K562 (cell line): ENCODE data around the gene HRAS. TPM values are rescaled to one million over a fixed set of nuclear protein-coding genes. Genes with fewer than 3 reads are reported as not detected.

Experiments
- C11orf30 ChIP-seq: fragments of 450-650 bp; IDR thresholded peaks from 2 replicates; pipeline ENCODE4 v1.6.1; 2016; ENCODE audit warnings: low read depth, mild to moderate bottlenecking
- CCNT2 ChIP-seq: IDR thresholded peaks from 2 replicates; pipeline ENCODE4 v1.6.1; 2011; ENCODE audit warnings: borderline replicate concordance, low read depth, mild to moderate bottlenecking, moderate library complexity, mixed read lengths, low read length; ENCODE audit not compliant: insufficient read length; ENCODE audit errors: extremely low read depth
- ETS2 ChIP-seq: IDR thresholded peaks from 2 replicates; pipeline ENCODE4 v1.6.1; 2016; ENCODE audit warnings: borderline replicate concordance, missing genetic modification characterization, mild to moderate bottlenecking, moderate library complexity, missing compliant biosample characterization; ENCODE audit not compliant: poor library complexity, severe bottlenecking
- HCFC1 ChIP-seq: IDR thresholded peaks from 2 replicates; pipeline ENCODE4 v1.6.1; 2012; ENCODE audit warnings: low read depth, low read length, improper control_type of control experiment
- KDM2B ChIP-seq: fragments of 250-450 bp; sonication (Bioruptor Pico); IDR thresholded peaks from 2 replicates; pipeline ENCODE4 v1.8.0; 2021; ENCODE audit warnings: mild to moderate bottlenecking, moderate library complexity
- MBD2 ChIP-seq: sonication (generic); IDR thresholded peaks from 2 replicates; pipeline ENCODE4 v1.6.1; 2016; ENCODE audit warnings: low read depth, borderline replicate concordance
- MCM2 ChIP-seq: fragments of 450-650 bp; IDR thresholded peaks from 2 replicates; pipeline ENCODE4 v1.6.1; 2017; ENCODE audit warnings: low read depth, mild to moderate bottlenecking
- NCOR1 ChIP-seq: fragments of 450-650 bp; IDR thresholded peaks from 2 replicates; pipeline ENCODE4 v1.6.1; 2016; ENCODE audit warnings: mild to moderate bottlenecking, moderate library complexity
- NR3C1 ChIP-seq: sonication (generic); formaldehyde crosslinking; IDR thresholded peaks from 2 replicates; pipeline ENCODE4 v1.8.1; 2022; ENCODE audit warnings: missing genetic modification reagents
- POLR2A ChIP-seq: fragments of 450-650 bp; conservative IDR thresholded peaks from 2 replicates; pipeline ENCODE4 v1.6.1; 2016
- PYGO2 ChIP-seq: fragments of 450-650 bp; IDR thresholded peaks from 2 replicates; pipeline ENCODE4 v1.6.1; 2016; ENCODE audit warnings: mild to moderate bottlenecking, missing genetic modification characterization, moderate library complexity, missing compliant biosample characterization
- RERE ChIP-seq: sonication (generic); formaldehyde crosslinking; IDR thresholded peaks from 2 replicates; pipeline ENCODE4 v1.8.0; 2023; ENCODE audit warnings: missing genetic modification reagents, mild to moderate bottlenecking, borderline replicate concordance
- RFX5 ChIP-seq: IDR thresholded peaks from 2 replicates; pipeline ENCODE4 v1.6.1; 2011; ENCODE audit warnings: low read depth, mild to moderate bottlenecking, improper control_type of control experiment, low read length
- RHOXF2B ChIP-seq: fragments of 250-450 bp; sonication (Bioruptor Pico); conservative IDR thresholded peaks from 2 replicates; pipeline ENCODE4 v1.5.1; 2021
- SFPQ ChIP-seq: fragments of 200-400 bp; formaldehyde crosslinking; IDR thresholded peaks from 2 replicates; pipeline ENCODE4 v1.6.1; 2017; ENCODE audit warnings: mild to moderate bottlenecking, low read depth, low read length, moderate library complexity
- SIN3A ChIP-seq, 2 experiments: fragments of 150-350 bp in 1 of 2; IDR thresholded peaks; 2 replicates each; pipeline ENCODE4 v1.6.1; 2011 to 2016; ENCODE audit warnings: borderline replicate concordance in 2 of 2, low read depth in 2 of 2, low read length in 2 of 2, mild to moderate bottlenecking in 2 of 2, moderate library complexity in 2 of 2; ENCODE audit not compliant: control insufficient read depth in 1 of 2
- SRSF7 ChIP-seq: fragments of 200-400 bp; formaldehyde crosslinking; optimal IDR thresholded peaks from 2 replicates; pipeline ENCODE3; 2017; ENCODE audit warnings: mild to moderate bottlenecking, low read depth, low read length
- TAF1 ChIP-seq: IDR thresholded peaks from 2 replicates; pipeline ENCODE4 v1.6.1; 2011; ENCODE audit warnings: mild to moderate bottlenecking, low read length, moderate library complexity; ENCODE audit not compliant: insufficient read depth, control insufficient read depth, severe bottlenecking; ENCODE audit errors: extremely low read depth
- WHSC1 ChIP-seq: IDR thresholded peaks from one replicate; pipeline ENCODE4 v1.6.1; 2012; ENCODE audit warnings: low read length, control low read depth, inconsistent platforms
- ZNF212 ChIP-seq: fragments of 450-650 bp; formaldehyde crosslinking; IDR thresholded peaks from 2 replicates; pipeline ENCODE4 v1.4.0; 2020; ENCODE audit warnings: mild to moderate bottlenecking
- ZNF699 ChIP-seq: fragments of 250-450 bp; sonication (Bioruptor Pico); IDR thresholded peaks from 2 replicates; pipeline ENCODE4 v1.8.0; 2021; ENCODE audit warnings: mild to moderate bottlenecking, moderate library complexity; ENCODE audit not compliant: insufficient replicate concordance
- ZNF717 ChIP-seq: fragments of 250-450 bp; sonication (Bioruptor Pico); IDR thresholded peaks from 2 replicates; pipeline ENCODE4 v1.5.0; 2021
- polyA plus RNA-seq, 8 experiments: library from polyadenylated mRNA; depleted of rRNA in 4 of 8; stranded (reverse) in 5 of 8; unstranded in 3 of 8; fragments of >200 nt; fragmentation: Nextera tagmentation in 2 of 8; fragmentation: Illumina TruSeq in 1 of 8; extraction: Ambion mirVana in 2 of 8; extraction: Trizol in 1 of 8; gene quantifications; 2 replicates each; pipeline versions ENCODE4 v1.2.1 to v1.2.3, GENCODE V29; 2011 to 2014; ENCODE audit warnings: inconsistent platforms in 1 of 8, missing spikeins in 1 of 8
- total RNA-seq, 7 experiments: library from RNA; depleted of rRNA in 6 of 7; stranded (reverse); fragments of >200 nt in 6 of 7; fragmentation: Illumina TruSeq in 2 of 7; extraction: Trizol in 2 of 7; gene quantifications; 2 replicates each; pipeline versions ENCODE4 v1.2.1 to v1.2.3, GENCODE V29; 2011 to 2021; ENCODE audit warnings: low replicate concordance in 1 of 7

HRAS gene
- total and polyA plus RNA-seq, 9 of the 15 experiments (the other 6 are each of a cell fraction or from before 2014, with no cell fraction given) = 2.8 to 73.5 (median 29.6) TPM

DNA sequence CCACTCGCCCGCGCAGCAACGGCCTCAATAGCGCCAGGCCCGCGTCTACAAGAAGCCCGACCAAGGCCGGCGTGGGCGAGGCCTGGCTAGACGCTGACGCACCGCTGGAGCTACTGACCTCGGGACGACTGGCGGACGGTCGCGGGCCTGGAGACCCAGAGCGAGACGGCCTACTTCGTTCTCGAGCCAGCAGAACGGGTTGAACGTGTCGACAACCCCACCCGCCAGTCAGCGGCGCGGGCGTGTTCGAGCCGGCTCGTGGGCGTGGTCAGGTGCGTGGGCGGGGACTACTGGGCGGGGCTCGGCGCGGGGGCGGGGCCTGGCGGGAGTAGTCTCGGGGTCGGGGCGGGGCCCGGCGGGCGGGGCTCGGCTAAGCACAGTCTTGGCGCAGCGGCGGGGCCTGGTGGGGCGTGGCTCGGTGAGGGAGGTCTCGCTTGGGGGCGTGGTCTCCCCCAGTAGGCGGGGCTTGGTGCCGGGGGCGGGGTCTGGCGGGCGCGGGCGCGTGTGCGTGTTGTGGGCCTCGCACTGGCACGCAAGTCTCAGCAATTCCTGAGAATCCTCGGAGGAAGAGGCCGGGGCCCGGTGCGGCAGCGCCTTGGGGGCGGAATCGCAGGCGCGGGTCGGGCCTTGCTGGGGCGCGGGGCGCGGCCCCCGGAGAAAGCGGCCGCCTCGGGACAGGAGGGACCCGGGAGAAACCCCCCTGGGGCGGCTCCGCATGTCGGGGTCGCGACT, 28.2 kb downstream of the HRAS start, which contains the start of gene RNH1 (continued):
- TF ChIP-seq RERE (CRISPR knock-in tag) = no peak
- peak; percentile 37 to 56; a peak in 1 of 4 replicates for TF ChIP-seq SIN3A (IDR thresholded peaks at IDR 0.05; ENCODE audit: borderline replicate concordance in 2 of 2, control insufficient read depth in 1 of 2, low read depth in 2 of 2, low read length in 2 of 2)
- TF ChIP-seq RFX5 = no peak
- no peak for TF ChIP-seq ZNF699 (CRISPR knock-in tag)
- no peak for TF ChIP-seq RHOXF2B (CRISPR knock-in tag)
- TF ChIP-seq NR3C1 (CRISPR knock-in tag) = 0 out of 2 replicates have a peak, but pooled peaks have one; percentile 58
- TF ChIP-seq MCM2 = no peak
- TF ChIP-seq ETS2 = no peak
- TF ChIP-seq MBD2 = peak; percentile 67; the same call in 1 of the 2 replicates
- TF ChIP-seq WHSC1 = no peak
- TF ChIP-seq PYGO2 (tag) = no peak
- 0 out of 2 replicates have a peak, but pooled peaks have one; percentile 10 for TF ChIP-seq NCOR1
- TF ChIP-seq C11orf30 = no peak
- no peak for TF ChIP-seq HCFC1
- peak; percentile 82 for TF ChIP-seq POLR2A
- TF ChIP-seq TAF1 = peak; percentile 18
- no peak for TF ChIP-seq ZNF717 (CRISPR knock-in tag)
- TF ChIP-seq SFPQ = no peak
- TF ChIP-seq ZNF212 = peak; percentile 76; the same call in 1 of the 2 replicates
- TF ChIP-seq CCNT2 = peak; percentile 43
- no peak for TF ChIP-seq SRSF7
- peak; percentile 60; the same call in 1 of the 2 replicates for TF ChIP-seq KDM2B (CRISPR knock-in tag)
